Keratinocyte (primary cell): Measurements from ENCODE around the gene LRRC58. TPM values are rescaled to one million over a fixed set of nuclear protein-coding genes. Genes with fewer than 3 reads are reported as not detected.

Experiments
- DNase-seq: peaks from one replicate; pipeline ENCODE4 v3.0.0-alpha.2; 2011; ENCODE audit warnings: low read depth, missing footprints, low spot score
- FAIRE-seq: peaks from 2 replicates; lab custom pipeline; 2011; peaks lifted over from hg19 to GRCh38; lab: Jason Lieb, UNC
- H2AFZ ChIP-seq: 2 replicates; pipeline ENCODE4 v1.6.0; 2012; ENCODE audit warnings: low read length, control low read depth, inconsistent platforms; ENCODE audit not compliant: control insufficient read depth
- H3K27ac ChIP-seq: 2 replicates; pipeline ENCODE4 v1.5.1; 2011; ENCODE audit warnings: low read length; ENCODE audit not compliant: control insufficient read depth, insufficient read depth
- H3K27me3 ChIP-seq: 3 replicates; pipeline ENCODE4 v1.6.0; 2011; ENCODE audit warnings: low read length; ENCODE audit not compliant: control insufficient read depth, insufficient read depth; ENCODE audit errors: extremely low read depth
- H3K36me3 ChIP-seq, 2 experiments: 2 replicates in 1 of 2; 3 replicates in 1 of 2; pipeline ENCODE4 v1.5.1; 2011; ENCODE audit warnings: low read length in 2 of 2, mild to moderate bottlenecking in 1 of 2; ENCODE audit not compliant: control insufficient read depth in 2 of 2, insufficient read depth in 2 of 2; ENCODE audit errors: extremely low read depth in 1 of 2
- H3K4me1 ChIP-seq: 3 replicates; pipeline ENCODE4 v1.5.1; 2011; ENCODE audit warnings: low read length; ENCODE audit not compliant: control insufficient read depth, insufficient read depth; ENCODE audit errors: extremely low read depth
- H3K4me2 ChIP-seq: 3 replicates; pipeline ENCODE4 v1.6.0; 2011; ENCODE audit warnings: low read depth, low read length; ENCODE audit not compliant: control insufficient read depth, insufficient read depth; ENCODE audit errors: extremely low read depth
- H3K4me3 ChIP-seq, 3 experiments: fragments of 200-600 bp in 1 of 3; sonication (generic) in 1 of 3; 2 replicates in 2 of 3; 3 replicates in 1 of 3; pipeline ENCODE4 v1.5.1; 2011 to 2016; ENCODE audit warnings: low read length in 3 of 3, mild to moderate bottlenecking in 3 of 3, control low read depth in 2 of 3, inconsistent platforms in 1 of 3, low read depth in 1 of 3, mixed read lengths in 1 of 3, mixed run types in 1 of 3, moderate library complexity in 1 of 3; ENCODE audit not compliant: control insufficient read depth in 2 of 3, insufficient read depth in 2 of 3; ENCODE audit errors: extremely low read depth in 1 of 3
- H3K79me2 ChIP-seq: 2 replicates; pipeline ENCODE4 v1.6.0; 2012; ENCODE audit warnings: low read length; ENCODE audit not compliant: control insufficient read depth, insufficient read depth
- H3K9ac ChIP-seq: 3 replicates; pipeline ENCODE4 v1.6.0; 2011; ENCODE audit warnings: low read length; ENCODE audit not compliant: control insufficient read depth, insufficient read depth; ENCODE audit errors: extremely low read depth
- H3K9me1 ChIP-seq: 3 replicates; pipeline ENCODE4 v1.6.0; 2011; ENCODE audit warnings: low read length; ENCODE audit not compliant: control insufficient read depth, insufficient read depth; ENCODE audit errors: extremely low read depth
- H3K9me3 ChIP-seq: 2 replicates; pipeline ENCODE4 v1.5.1; 2012; ENCODE audit warnings: low read depth, low read length; ENCODE audit not compliant: control insufficient read depth
- H4K20me1 ChIP-seq: 3 replicates; pipeline ENCODE4 v1.6.0; 2011; ENCODE audit warnings: low read length; ENCODE audit not compliant: control insufficient read depth, insufficient read depth; ENCODE audit errors: extremely low read depth
- EZH2 ChIP-seq: IDR thresholded peaks from one replicate; pipeline ENCODE4 v1.6.1; 2012; ENCODE audit warnings: inconsistent platforms, mild to moderate bottlenecking, low read length, moderate library complexity
- dilution Hi-C: fragments of 300-500 bp; cut with MboI; formaldehyde crosslinking; loops from one replicate; pipeline ENCODE4 v1.7.0; 2020; ENCODE audit warnings: low sequenced_read_pairs; ENCODE audit not compliant: extremely low pct_ligation_motif_present
- polyA plus RNA-seq, 5 experiments: library from polyadenylated mRNA; depleted of rRNA in 3 of 5; stranded (reverse) in 3 of 5; stranded (forward) in 1 of 5; unstranded in 1 of 5; fragments of >200 nt; gene quantifications; 1 replicate in 1 of 5; 2 replicates in 3 of 5; 3 replicates in 1 of 5; pipeline versions ENCODE4 v1.2.1 to v1.2.3, GENCODE V29; 2011 to 2012; ENCODE audit warnings: missing spikeins in 2 of 5, low read depth in 1 of 5, low replicate concordance in 1 of 5
- TF ChIP-seq, protein P1 (sequence below), 3 experiments: IDR thresholded peaks in 1 of 3; conservative IDR thresholded peaks in 1 of 3; optimal IDR thresholded peaks in 1 of 3; 2 replicates in 2 of 3; 3 replicates in 1 of 3; pipeline versions ENCODE3 to v1.5.1; 2011; ENCODE audit warnings: low read length in 3 of 3, mild to moderate bottlenecking in 3 of 3, moderate library complexity in 2 of 3, control low read depth in 1 of 3, inconsistent platforms in 1 of 3; ENCODE audit not compliant: insufficient read depth in 2 of 3; ENCODE audit errors: extremely low read depth in 1 of 3

LRRC58 gene
- polyA plus RNA-seq, 1 donor (not counting 4 experiments of a cell fraction or from before 2014, with no cell fraction given), result 17.4 TPM

DNA sequence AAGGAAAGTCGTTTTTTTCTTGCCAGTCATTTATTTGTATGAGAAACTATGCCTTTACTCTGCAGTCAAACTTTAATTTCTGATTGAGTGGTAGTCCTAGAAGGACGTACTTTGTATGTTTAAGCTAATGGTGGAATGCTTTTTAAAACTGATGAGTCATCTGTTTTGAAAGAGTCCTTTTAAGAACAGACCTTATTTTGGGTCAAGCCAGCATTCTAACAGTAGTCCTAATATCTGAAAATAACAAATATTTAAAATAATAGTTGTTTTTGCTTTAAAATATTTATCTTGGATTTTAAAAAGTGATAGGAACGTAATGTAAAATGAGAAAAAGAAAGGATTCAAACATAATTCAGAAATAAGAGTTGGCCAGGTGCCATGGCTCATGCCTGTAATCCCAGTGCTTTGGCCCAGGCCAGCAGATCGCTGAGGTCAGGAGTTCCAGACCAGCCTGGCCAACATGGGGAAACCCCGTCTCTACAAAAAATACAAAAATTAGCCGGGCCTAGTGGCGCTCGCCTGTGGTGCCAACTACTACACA lies 1.3 kb upstream of the LRRC58 start:
- peak overlapping the region; percentile 73 for H3K4me2 ChIP-seq
- no peak overlapping the region for H3K9ac ChIP-seq
- no peaks in the 10 kb centered on the region for H3K9me3 ChIP-seq
- FAIRE-seq (no peak), DNase-seq (peak; percentile 32)
- TF ChIP-seq, protein P1, sequence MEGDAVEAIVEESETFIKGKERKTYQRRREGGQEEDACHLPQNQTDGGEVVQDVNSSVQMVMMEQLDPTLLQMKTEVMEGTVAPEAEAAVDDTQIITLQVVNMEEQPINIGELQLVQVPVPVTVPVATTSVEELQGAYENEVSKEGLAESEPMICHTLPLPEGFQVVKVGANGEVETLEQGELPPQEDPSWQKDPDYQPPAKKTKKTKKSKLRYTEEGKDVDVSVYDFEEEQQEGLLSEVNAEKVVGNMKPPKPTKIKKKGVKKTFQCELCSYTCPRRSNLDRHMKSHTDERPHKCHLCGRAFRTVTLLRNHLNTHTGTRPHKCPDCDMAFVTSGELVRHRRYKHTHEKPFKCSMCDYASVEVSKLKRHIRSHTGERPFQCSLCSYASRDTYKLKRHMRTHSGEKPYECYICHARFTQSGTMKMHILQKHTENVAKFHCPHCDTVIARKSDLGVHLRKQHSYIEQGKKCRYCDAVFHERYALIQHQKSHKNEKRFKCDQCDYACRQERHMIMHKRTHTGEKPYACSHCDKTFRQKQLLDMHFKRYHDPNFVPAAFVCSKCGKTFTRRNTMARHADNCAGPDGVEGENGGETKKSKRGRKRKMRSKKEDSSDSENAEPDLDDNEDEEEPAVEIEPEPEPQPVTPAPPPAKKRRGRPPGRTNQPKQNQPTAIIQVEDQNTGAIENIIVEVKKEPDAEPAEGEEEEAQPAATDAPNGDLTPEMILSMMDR (optimal IDR thresholded peaks at IDR 0.05 in 1 of 3, IDR thresholded peaks at IDR 0.05 in 1 of 3, conservative IDR thresholded peaks at IDR 0.05 in 1 of 3; ENCODE audit: extremely low read depth in 1 of 3, insufficient read depth in 2 of 3, low read length in 3 of 3), result no peak
- TF ChIP-seq EZH2, result no peak
- H3K79me2 ChIP-seq, result peaks cover 34% of the 10 kb centered on the region
- H3K9me1 ChIP-seq, result no peaks in the 10 kb centered on the region
- dilution Hi-C loops, result no loop called here
- no peak overlapping the region for H2AFZ ChIP-seq
- no peaks in the 10 kb centered on the region for H4K20me1 ChIP-seq
- no peak overlapping the region for H3K27ac ChIP-seq
- H3K27me3 ChIP-seq, result no peaks in the 10 kb centered on the region
- no peaks in the 10 kb centered on the region for H3K36me3 ChIP-seq
- H3K4me3 ChIP-seq, result no peak overlapping the region
- peaks cover 5% of the 10 kb centered on the region for H3K4me1 ChIP-seq

GRCh38 chr3:120349855-120350125 lies 636 bp upstream of the LRRC58 start:
- Histone ChIP-seq H3K4me1 (peaks cover 5% of the 10 kb centered on the region), H3K27ac (peak overlapping the region; percentile 77)
- FAIRE-seq, result no peak

More at GRCh38 chr3:120349855-120350125, 636 bp upstream of the LRRC58 start:
- Histone ChIP-seq H3K4me3 (peak overlapping the region; percentile 75 to 94 (median 84)), H3K79me2 (peaks cover 41% of the 10 kb centered on the region), H3K9me1 (no peaks in the 10 kb centered on the region), H2AFZ (peak overlapping the region; percentile 89), H3K4me2 (peak overlapping the region; percentile 73), H3K9ac (peak overlapping the region; percentile 87), H3K9me3 (no peaks in the 10 kb centered on the region), H3K27me3 (no peaks in the 10 kb centered on the region), H4K20me1 (no peaks in the 10 kb centered on the region), H3K36me3 (no peaks in the 10 kb centered on the region)
- DNase-seq, result no peak
- dilution Hi-C loops, result no loop called here
- TF ChIP-seq, protein P1 (optimal IDR thresholded peaks at IDR 0.05 in 1 of 3, IDR thresholded peaks at IDR 0.05 in 1 of 3, conservative IDR thresholded peaks at IDR 0.05 in 1 of 3; ENCODE audit: extremely low read depth in 1 of 3, insufficient read depth in 2 of 3, low read length in 3 of 3), result no peak
- TF ChIP-seq EZH2, result no peak
